Adrenal gland (tissue), 5 donors: ENCODE data around the gene ANKS1B.

Source experiments
- CTCF ChIP-seq, 6 experiments: fragments of 450-650 bp in 4 of 6; fragments of 200-600 bp in 2 of 6; sonication (generic) in 1 of 6; IDR thresholded peaks; 1 replicate in 5 of 6; 2 replicates in 1 of 6; pipeline versions ENCODE4 v1.5.1 to v1.8.0; 2016 to 2021; ENCODE audit warnings: antibody characterized with exemption in 6 of 6, mild to moderate bottlenecking in 2 of 6, moderate library complexity in 1 of 6
- POLR2A ChIP-seq, 2 donors: fragments of 450-650 bp; IDR thresholded peaks; one replicate each; pipeline ENCODE4 v1.6.1; 2017; ENCODE audit warnings: antibody characterized with exemption in 2 of 2, mild to moderate bottlenecking in 2 of 2, moderate library complexity in 1 of 2
- donor health status: DM: no; HTN: no; CAD: no.

DNA sequence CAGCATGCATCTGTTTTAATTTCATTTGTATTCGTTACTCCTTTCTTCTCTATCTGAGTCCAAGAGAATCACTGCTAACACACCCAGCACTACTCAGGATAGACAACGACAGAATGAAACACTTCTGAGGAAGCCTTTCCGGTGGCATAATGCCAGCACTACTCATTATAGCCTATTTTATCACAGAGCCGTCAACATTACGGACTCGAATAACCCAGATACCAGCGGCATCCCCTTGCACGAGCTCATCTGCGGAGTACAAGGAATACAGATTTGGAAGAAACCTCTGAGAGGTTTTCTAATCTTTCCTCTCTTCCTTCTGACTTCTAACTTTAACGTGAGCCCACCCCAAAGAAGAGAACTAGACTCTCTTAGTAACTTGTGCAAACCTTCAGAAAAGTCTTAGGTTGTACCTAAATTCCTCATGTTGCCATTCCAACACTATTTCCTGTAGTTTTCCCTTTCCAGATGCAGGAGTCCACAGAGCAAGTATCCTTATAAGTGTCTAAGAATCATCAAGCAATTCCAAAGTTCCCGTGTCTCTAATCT lies 1091.5 kb downstream of the ANKS1B start:
- TF ChIP-seq POLR2A (IDR thresholded peaks at IDR 0.05) (no peak), CTCF (IDR thresholded peaks at IDR 0.05) (no peak)
